Superior temporal gyrus (tissue), 1 donor: Measurements from ENCODE around the gene CYP4F11.
"Not testable (repeated sequence)": the region's sequence is repeated elsewhere in the genome, so short reads cannot be mapped to it uniquely, and the experiment has no call there.

ENCODE experiments used
- DNase-seq: peaks from one replicate; pipeline ENCODE4 v3.0.0-alpha.2; 2016; ENCODE audit errors: extremely low spot score

CYP4F11 gene

GRCh38 chr19:15922021-15922420, 12.3 kb downstream of the CYP4F11 start:
- no peak for DNase-seq

GRCh38 chr19:15919243-15919642, 15.1 kb downstream of the CYP4F11 start:
- no peak for DNase-seq

DNA sequence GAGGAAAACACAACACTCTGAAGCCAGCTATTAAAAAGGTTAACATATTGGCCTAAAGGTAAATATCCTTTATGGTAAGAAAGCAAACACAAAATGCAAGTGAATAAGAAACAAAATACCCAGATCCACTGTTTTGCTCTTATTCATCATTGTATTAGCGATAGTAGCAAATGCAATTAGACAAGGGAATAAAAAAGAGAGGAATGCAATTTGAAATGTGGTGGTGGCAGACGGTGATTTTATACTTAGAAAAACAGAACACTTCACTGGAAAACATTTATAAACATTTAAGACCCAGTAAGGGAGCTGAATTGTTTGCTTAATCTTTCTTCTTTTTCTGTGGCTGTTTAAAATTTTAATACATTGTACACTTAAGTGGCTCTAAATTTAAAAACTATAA, 19.2 kb downstream of the CYP4F11 start:
- DNase-seq: no peak

GRCh38 chr19:15913830-15914229, 20.5 kb downstream of the CYP4F11 start:
- DNase-seq: no peak

GRCh38 chr19:15913384-15913783, 20.9 kb downstream of the CYP4F11 start:
- no peak for DNase-seq

DNA sequence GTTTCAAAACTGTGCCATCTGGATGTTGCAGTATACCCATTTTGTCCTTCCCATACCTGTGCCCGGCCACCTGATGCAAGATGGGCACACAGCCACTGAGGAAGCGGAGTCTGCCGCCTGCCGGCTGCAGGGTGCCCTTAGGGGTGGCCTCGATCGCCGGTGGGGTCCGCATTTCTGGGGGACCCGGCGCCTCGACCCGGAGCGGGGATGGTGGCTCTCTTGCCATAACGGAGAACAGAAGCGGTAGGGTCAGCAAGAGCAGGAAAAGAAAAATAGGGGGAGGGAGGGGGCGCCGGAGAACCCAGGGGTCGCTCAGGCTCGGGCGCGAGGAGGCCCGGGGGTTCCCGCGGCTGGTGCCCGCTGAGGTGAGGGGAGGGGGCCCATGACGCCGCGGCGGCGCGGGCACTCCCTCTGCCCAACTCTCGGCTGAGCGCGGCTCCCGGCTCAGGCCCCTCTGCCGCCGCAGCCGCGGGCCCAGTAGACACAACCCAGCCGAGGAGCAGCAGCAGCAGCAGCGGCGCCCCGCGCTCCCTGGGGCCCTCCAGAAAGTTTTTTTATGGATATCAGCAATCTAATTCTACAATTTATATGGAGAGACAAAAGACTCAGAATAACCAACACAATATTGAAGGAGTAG, 22.6 kb downstream of the CYP4F11 start:
- DNase-seq: no peak

- DNase-seq: no peak
These were observed 29.3 kb downstream of the CYP4F11 start for GRCh38 chr19:15905026-15905425.

DNA sequence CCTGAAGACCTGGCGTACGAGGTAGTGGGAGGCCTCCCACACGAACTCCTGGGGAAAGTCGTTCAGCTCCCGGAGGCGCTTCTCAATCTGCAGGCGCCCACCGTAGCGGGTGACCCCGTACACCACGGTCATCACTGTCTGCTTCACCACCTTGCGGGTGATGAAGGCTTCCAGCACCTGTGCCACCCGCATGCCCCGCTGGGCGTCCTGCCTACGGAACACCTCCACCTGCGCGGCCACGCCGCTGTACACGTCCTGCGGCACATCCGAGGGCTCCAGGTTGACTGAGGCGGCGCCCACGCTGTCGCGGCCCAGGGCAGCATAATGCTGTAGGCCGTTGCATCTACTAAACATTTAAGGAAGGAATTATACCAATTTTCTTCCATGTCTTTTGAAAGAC, 31.4 kb downstream of the CYP4F11 start:
- not testable (repeated sequence) for DNase-seq

GRCh38 chr19:15902254-15902653, 32.1 kb downstream of the CYP4F11 start:
- no peak for DNase-seq

- DNase-seq: no peak
These were observed 33.8 kb downstream of the CYP4F11 start for GRCh38 chr19:15900504-15900903.

GRCh38 chr19:15900032-15900431, 34.3 kb downstream of the CYP4F11 start:
- not testable (repeated sequence) for DNase-seq

DNA sequence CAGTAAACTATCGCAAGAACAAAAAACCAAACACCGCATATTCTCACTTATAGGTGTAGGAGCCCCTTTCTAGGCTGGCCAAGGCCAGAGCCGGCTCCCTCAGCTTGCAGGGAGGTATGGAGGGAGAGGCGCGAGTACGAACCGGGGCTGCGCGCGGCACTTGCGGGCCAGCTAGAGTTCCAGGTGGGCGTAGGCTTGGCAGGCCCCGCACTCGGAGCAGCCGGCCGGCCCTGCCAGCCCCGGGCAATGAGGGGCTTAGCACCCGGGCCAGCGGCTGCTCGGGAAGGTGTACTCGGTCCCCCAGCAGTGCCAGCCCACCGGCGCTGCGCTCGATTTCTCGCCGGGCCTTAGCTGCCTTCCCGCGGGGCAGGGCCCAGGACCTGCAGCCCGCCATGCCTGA, 34.8 kb downstream of the CYP4F11 start:
- not testable (repeated sequence) for DNase-seq

DNA sequence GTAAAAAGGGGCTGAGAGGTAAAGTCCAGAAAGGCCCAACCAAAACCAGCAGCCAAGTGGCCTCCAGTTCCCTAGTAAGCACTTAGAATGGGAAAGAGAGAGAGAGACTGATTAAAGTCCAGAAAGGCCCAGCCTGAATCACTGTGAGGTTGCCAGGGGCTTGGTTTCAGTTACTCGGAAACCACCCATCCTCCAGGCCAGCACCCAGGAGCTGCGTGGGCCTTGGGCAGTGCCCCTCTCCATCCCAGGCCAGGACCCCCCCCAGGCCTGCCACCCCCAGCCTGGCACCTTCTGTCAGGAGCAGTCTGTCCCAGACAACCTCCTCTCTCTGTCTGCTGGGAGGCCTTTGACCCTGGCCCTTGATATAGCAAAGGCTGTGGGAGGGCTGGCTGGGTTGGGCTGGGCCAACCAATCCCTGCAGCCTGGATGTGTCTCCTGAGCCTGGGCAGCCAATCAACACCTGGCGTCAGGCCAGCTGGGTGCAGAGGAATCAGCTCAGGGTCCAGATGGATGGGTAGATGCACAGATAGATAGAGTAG, 36.5 kb downstream of the CYP4F11 start, which contains the start of gene CYP4F2:
Gene CYP4F2, minus strand, starts transcription at position 337 of the 539 bp plus-strand sequence. CDS start 463 bp downstream, outside the sequence.
- no peak for DNase-seq

DNA sequence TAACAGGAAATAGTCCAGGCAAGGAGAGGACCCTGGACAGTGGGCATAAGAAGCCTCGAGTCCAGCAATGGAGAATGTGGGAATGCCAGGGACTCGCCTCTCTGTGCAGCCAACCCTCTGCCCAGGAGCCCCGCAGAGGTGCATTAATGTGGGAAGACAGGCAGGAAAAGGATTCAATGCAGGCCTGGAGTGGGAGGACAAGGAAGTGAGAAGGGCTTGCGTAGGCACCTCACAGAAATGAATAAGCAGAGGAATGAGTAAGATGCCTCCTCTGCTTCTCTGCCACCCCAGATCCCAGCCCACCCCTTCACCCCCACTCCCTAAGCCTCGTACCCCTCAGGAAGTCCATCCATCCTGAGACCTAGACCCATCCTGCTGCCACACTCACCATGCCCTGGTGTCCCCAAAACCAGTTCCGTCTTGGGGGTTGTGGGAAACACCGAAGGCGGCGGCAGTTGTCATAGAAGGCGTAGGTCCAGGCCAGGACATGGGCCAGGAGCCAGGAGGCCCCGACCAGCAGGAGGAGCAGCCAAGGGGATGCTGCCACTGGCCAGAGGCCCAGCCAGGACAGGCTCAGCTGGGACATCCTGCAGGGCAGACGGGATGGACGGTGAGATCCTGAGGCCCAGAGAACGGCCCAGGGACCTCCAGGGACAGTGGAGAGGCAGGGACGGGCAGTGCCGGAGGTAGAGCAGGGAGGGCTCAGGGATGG, 37.1 kb downstream of the CYP4F11 start:
- no peak for DNase-seq

GRCh38 chr19:15895876-15896430, 38.4 kb downstream of the CYP4F11 start:
- DNase-seq: no peak

DNA sequence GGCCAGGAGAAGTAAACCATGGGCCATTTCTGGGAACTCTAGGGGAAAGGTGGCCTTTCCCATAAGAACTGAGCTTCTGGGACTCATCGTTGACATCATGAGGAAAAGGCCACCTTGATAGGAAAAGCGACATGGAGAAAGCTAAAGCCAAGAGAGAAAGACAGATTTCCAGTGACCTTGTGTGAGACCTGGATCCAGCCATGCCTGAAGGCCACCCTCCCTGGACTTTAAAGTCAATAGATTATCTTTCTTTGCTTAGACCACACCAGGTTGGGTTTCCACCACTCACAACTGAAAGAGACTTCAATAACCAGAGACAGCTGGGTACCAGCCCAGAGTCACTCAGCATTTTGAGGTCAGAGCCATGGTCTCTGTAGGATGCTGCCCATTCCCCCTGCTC, 40.0 kb downstream of the CYP4F11 start:
- DNase-seq: no peak

- DNase-seq: no peak
These were observed 40.9 kb downstream of the CYP4F11 start for GRCh38 chr19:15893477-15893876.

DNA sequence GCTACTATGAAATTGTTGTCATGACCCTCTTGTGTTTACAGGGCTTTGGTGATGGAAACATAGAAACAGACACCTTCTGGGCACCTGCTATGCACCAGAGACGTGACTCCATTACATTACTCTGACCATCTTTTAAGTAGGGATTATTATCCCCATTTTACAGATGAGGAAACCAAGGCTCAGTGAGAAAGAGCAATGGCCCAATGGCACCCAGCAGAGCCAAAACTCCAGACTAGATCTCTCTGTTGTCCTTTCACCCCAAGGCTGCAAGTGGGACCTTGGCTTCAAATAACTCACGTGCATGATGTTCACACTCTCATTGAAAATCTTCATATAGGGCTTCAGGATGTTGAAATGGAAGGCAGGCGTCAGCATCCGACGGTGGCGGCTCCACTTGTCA, 42.3 kb downstream of the CYP4F11 start:
- no peak for DNase-seq

DNA sequence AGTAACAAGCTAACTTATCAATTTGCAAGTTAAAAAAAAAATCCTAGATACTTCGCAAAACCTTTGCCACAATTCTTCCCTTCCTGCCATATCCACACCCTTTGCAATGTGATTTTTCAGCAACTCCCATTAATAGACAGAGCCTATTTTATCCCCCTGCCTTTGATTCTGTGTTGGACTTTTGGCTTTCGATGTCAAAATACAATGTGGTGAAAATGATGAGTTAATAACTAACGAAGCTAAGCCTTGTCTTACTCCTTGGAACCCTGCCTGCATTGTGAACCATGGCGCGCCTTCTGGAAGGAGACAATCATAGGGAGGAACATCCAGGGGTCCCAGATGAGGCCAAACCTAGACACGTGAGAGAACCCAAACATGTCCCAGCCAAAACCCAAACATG, 42.9 kb downstream of the CYP4F11 start:
- no peak for DNase-seq

GRCh38 chr19:15889339-15889738, 45.0 kb downstream of the CYP4F11 start:
- DNase-seq: not testable (repeated sequence)

- DNase-seq: no peak
These were observed 48.4 kb downstream of the CYP4F11 start for GRCh38 chr19:15885919-15886318.

- DNase-seq: no peak
These were observed 49.2 kb downstream of the CYP4F11 start for GRCh38 chr19:15885167-15885566.

- not testable (repeated sequence) for DNase-seq
These were observed 51.0 kb downstream of the CYP4F11 start for GRCh38 chr19:15883329-15883728.
